KMS-11 (cell line): ENCODE data around the gene CRIP1.

Experiments used
- H2AFZ ChIP-seq: fragments of 200-600 bp; sonication (generic); 2 replicates; pipeline ENCODE4 v1.6.1; 2016; ENCODE audit warnings: antibody characterized with exemption, mixed run types, low read depth
- H3K27ac ChIP-seq: fragments of 200-600 bp; sonication (generic); 2 replicates; pipeline ENCODE4 v1.6.1; 2016; ENCODE audit warnings: mild to moderate bottlenecking, mixed run types
- H3K27me3 ChIP-seq: fragments of 200-600 bp; sonication (generic); 2 replicates; pipeline ENCODE4 v1.6.1; 2017; ENCODE audit warnings: mild to moderate bottlenecking, low read depth, mixed run types, moderate library complexity; ENCODE audit not compliant: insufficient read depth
- H3K36me3 ChIP-seq: fragments of 200-600 bp; sonication (generic); 2 replicates; pipeline ENCODE4 v1.6.1; 2017; ENCODE audit warnings: mild to moderate bottlenecking, mixed run types; ENCODE audit not compliant: insufficient read depth
- H3K4me1 ChIP-seq: fragments of 200-600 bp; sonication (generic); 2 replicates; pipeline ENCODE4 v1.6.1; 2016; ENCODE audit warnings: mild to moderate bottlenecking, low read depth, mixed run types; ENCODE audit not compliant: poor library complexity, severe bottlenecking
- H3K4me2 ChIP-seq: fragments of 200-600 bp; sonication (generic); 2 replicates; pipeline ENCODE4 v1.7.0; 2016; ENCODE audit warnings: mild to moderate bottlenecking, mixed run types
- H3K4me3 ChIP-seq: fragments of 200-600 bp; sonication (generic); IDR thresholded peaks from 2 replicates; pipeline ENCODE4 v1.6.1; 2017; ENCODE audit warnings: low read depth, low read length, mixed read lengths; ENCODE audit not compliant: insufficient read depth
- H3K79me2 ChIP-seq: fragments of 200-600 bp; sonication (generic); 2 replicates; pipeline ENCODE4 v1.6.1; 2016; ENCODE audit warnings: low read depth, mixed run types; ENCODE audit not compliant: insufficient read depth
- H3K9ac ChIP-seq: fragments of 200-600 bp; sonication (generic); 2 replicates; pipeline ENCODE4 v1.6.1; 2016; ENCODE audit warnings: mild to moderate bottlenecking, mixed run types
- H4K20me1 ChIP-seq: fragments of 200-600 bp; sonication (generic); 2 replicates; pipeline ENCODE4 v1.6.1; 2016; ENCODE audit warnings: mild to moderate bottlenecking, mixed run types; ENCODE audit not compliant: insufficient read depth
- CTCF ChIP-seq: fragments of 200-600 bp; sonication (generic); conservative IDR thresholded peaks from 2 replicates; pipeline ENCODE4 v1.6.1; 2017; ENCODE audit warnings: low read depth, mild to moderate bottlenecking, antibody characterized with exemption, low read length, moderate library complexity, mixed read lengths

CRIP1 gene

GRCh38 chr14:105458571-105458970 is 28.1 kb upstream of the CRIP1 start:
- Histone ChIP-seq H3K4me3 (no peak overlapping the region), H3K4me1 (no peaks in the 10 kb centered on the region), H3K79me2 (no peaks in the 10 kb centered on the region), H3K36me3 (no peaks in the 10 kb centered on the region), H3K27ac (no peak overlapping the region), H4K20me1 (no peaks in the 10 kb centered on the region), H2AFZ (no peak overlapping the region), H3K27me3 (no peaks in the 10 kb centered on the region; the same call in 1 of the 2 replicates), H3K9ac (no peak overlapping the region), H3K4me2 (no peak overlapping the region)
- TF ChIP-seq CTCF = no peak

- Histone ChIP-seq H3K4me3 (no peak overlapping the region), H3K79me2 (no peaks in the 10 kb centered on the region), H3K27me3 (no peaks in the 10 kb centered on the region; the same call in 1 of the 2 replicates), H3K9ac (no peak overlapping the region), H3K4me2 (no peak overlapping the region), H4K20me1 (no peaks in the 10 kb centered on the region), H3K27ac (no peak overlapping the region), H3K36me3 (no peaks in the 10 kb centered on the region), H2AFZ (no peak overlapping the region), H3K4me1 (no peaks in the 10 kb centered on the region)
- TF ChIP-seq CTCF = no peak
Observed at GRCh38 chr14:105460116-105460515, 26.6 kb upstream of the CRIP1 start.

GRCh38 chr14:105460616-105461015 is 26.1 kb upstream of the CRIP1 start:
- Histone ChIP-seq H3K36me3 (no peaks in the 10 kb centered on the region), H3K4me1 (no peaks in the 10 kb centered on the region), H3K4me3 (no peak overlapping the region), H3K9ac (no peak overlapping the region), H4K20me1 (no peaks in the 10 kb centered on the region), H3K4me2 (no peak overlapping the region), H3K79me2 (no peaks in the 10 kb centered on the region), H3K27ac (no peak overlapping the region), H2AFZ (no peak overlapping the region), H3K27me3 (no peaks in the 10 kb centered on the region; the same call in 1 of the 2 replicates)
- TF ChIP-seq CTCF = no peak

GRCh38 chr14:105461903-105462302 is 24.8 kb upstream of the CRIP1 start:
- Histone ChIP-seq H4K20me1 (no peaks in the 10 kb centered on the region), H3K79me2 (no peaks in the 10 kb centered on the region), H3K27me3 (no peaks in the 10 kb centered on the region; the same call in 1 of the 2 replicates), H3K36me3 (no peaks in the 10 kb centered on the region), H3K4me2 (no peak overlapping the region), H3K27ac (no peak overlapping the region), H3K9ac (no peak overlapping the region), H3K4me3 (no peak overlapping the region), H3K4me1 (no peaks in the 10 kb centered on the region), H2AFZ (no peak overlapping the region)
- no peak for TF ChIP-seq CTCF
